Measurements from ENCODE around the gene RLN3.

Gene RLN3

DNA sequence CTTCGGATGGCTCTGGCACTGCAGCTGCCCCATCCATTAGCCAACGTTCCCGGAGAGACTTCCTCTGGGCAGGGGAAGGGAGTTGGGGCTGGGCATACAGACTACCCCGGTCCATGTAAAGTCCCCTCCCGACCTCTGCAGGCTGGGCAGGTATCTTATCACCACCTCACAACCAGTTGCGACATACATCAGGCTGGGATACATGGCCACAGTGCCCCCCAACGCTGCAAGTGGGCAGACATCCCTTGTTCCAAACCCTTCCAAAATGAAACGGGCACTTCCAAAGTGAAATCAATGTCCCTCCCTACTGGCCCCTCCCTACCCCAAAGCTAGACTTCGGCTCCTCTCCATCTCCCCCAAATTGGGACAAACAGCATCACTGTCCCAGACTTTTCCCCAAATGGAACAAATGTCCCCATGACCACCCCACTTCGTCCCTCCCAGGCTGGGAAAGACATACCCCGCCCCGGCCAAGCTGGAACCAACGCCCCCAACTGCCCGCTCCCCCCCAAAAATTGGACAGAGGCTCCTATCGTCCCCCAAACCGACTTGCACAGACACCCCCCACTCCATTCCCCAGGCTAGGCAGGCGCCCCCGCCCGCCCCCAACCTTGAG is 28.9 kb downstream of the RLN3 start:
- Histone ChIP-seq H3K4me3 (ENCODE audit: low read length) (peak overlapping the region; percentile 64), H3K9me3 (ENCODE audit: insufficient read depth, low read depth, low read length) (no peaks in the 10 kb centered on the region), H3K36me3 (ENCODE audit: insufficient read depth, low read length) (no peaks in the 10 kb centered on the region), H3K9ac (ENCODE audit: low read depth, low read length) (peak overlapping the region; percentile 47; the same call in 1 of the 2 replicates), H3K27me3 (ENCODE audit: insufficient read depth, low read length) (peaks cover 27% of the 10 kb centered on the region), H3K4me1 (ENCODE audit: insufficient read depth, low read length) (no peaks in the 10 kb centered on the region), H3K27ac (ENCODE audit: low read depth, low read length) (no peak overlapping the region)
- 25% methylated on average over 19 of the region's 19 CpGs for WGBS

DNA sequence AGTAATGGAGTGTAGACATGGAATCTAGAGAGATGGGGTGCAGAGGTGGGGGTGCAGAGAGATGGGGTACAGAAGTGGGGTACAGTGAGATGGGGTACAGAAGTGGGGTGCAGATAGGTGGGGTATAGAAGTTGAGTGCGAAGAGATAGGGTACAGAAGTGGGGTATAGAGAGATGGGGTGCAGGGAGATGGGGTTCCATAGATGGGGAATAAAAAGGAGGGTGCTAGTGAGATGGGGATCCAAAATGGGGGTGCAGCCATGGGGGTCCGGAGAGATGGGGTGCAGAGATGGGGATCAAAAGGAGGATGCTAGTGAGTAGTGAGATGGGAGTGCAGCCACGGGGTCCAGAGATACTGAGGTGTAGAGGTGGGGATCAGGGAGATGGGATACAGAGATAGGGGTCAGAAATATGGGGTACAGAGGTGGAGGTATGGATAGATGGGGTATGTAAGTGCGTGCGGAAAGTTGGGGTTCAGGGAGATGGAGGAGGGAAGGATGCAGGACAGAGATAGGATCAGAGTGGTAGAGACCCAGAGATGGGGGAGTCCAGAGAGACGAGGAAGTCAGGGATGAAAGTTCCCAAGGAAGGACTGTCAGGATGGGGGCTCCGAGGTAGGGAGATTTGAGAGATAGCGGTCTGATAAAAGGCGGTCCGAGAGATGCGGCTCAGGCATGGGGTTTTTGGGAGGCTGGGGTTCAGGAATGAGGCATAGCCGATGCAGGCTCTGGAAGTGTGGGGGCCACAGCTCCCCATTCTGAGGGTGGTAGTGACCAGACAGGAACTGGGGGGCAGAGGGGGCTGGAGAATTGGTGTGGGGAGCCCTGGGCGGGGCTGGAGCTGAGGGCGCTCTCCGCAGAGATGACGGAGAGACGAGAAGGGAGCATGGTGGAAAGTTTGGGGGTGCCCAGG is 30.5 kb downstream of the RLN3 start:
- Histone ChIP-seq H3K27ac (ENCODE audit: low read depth, low read length) (no peak overlapping the region), H3K4me1 (ENCODE audit: insufficient read depth, low read length) (no peaks in the 10 kb centered on the region), H3K4me3 (ENCODE audit: low read length) (peak overlapping the region; percentile 64), H3K36me3 (ENCODE audit: insufficient read depth, low read length) (no peaks in the 10 kb centered on the region), H3K27me3 (ENCODE audit: insufficient read depth, low read length) (peaks cover 27% of the 10 kb centered on the region), H3K9ac (ENCODE audit: low read depth, low read length) (no peak overlapping the region), H3K9me3 (ENCODE audit: insufficient read depth, low read depth, low read length) (no peaks in the 10 kb centered on the region)
- WGBS, result 57% methylated on average over 17 of the region's 17 CpGs

DNA sequence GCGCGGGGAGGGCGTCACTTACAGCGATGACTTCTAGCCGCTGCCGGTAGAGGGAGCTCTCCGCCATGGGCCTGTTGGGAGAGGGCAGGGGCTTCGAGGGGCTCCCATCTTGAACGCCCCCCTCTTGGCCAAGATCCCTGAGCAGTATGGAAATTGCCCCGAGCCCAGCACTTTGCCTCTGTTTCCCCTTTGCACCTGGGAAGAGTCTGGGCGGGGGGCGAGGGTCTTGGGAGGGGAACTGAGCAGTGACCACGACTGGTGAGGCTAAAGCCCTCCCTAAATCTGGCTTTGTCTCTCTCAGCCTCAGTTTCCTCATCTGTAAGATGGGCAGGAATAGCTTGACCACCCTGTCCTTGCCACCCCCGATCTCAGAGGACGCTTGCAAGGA is 31.1 kb downstream of the RLN3 start:
- H3K9ac ChIP-seq (ENCODE audit: low read depth, low read length), result no peak overlapping the region
- no peaks in the 10 kb centered on the region for H3K36me3 ChIP-seq (ENCODE audit: insufficient read depth, low read length)
- H3K4me1 ChIP-seq (ENCODE audit: insufficient read depth, low read length), result no peaks in the 10 kb centered on the region
- 42% methylated on average over 15 of the region's 15 CpGs for WGBS
- H3K27ac ChIP-seq (ENCODE audit: low read depth, low read length), result no peak overlapping the region
- H3K27me3 ChIP-seq (ENCODE audit: insufficient read depth, low read length), result peaks cover 27% of the 10 kb centered on the region
- no peaks in the 10 kb centered on the region for H3K9me3 ChIP-seq (ENCODE audit: insufficient read depth, low read depth, low read length)
- no peak overlapping the region for H3K4me3 ChIP-seq (ENCODE audit: low read length)

DNA sequence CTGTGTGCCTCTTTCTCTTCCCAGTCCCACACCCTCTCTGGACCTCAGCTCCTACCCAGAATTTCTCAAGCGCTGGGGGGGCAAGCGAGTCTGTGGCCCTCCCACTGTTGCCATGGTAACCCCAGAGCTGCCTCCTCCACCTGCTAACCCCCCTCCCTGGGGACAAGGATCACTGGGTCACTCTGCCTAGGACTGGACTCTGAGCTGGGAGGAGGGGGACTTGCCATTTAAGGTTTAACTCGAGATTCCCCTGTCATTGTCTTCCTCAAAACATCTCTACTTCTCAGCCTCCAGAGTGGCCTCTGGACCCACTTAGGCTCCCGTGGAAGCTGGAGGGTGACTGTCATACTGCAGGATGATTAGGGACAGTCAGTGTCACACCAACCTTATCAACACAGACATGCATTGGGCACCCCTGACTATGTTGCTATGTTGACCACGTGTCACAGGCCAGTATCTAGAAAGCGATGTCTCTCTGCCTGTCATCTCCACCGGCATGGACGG is 31.8 kb downstream of the RLN3 start:
- Histone ChIP-seq H3K4me1 (ENCODE audit: insufficient read depth, low read length) (no peaks in the 10 kb centered on the region), H3K27ac (ENCODE audit: low read depth, low read length) (no peak overlapping the region)
- WGBS, result 59% methylated on average over 7 of the region's 8 CpGs

DNA sequence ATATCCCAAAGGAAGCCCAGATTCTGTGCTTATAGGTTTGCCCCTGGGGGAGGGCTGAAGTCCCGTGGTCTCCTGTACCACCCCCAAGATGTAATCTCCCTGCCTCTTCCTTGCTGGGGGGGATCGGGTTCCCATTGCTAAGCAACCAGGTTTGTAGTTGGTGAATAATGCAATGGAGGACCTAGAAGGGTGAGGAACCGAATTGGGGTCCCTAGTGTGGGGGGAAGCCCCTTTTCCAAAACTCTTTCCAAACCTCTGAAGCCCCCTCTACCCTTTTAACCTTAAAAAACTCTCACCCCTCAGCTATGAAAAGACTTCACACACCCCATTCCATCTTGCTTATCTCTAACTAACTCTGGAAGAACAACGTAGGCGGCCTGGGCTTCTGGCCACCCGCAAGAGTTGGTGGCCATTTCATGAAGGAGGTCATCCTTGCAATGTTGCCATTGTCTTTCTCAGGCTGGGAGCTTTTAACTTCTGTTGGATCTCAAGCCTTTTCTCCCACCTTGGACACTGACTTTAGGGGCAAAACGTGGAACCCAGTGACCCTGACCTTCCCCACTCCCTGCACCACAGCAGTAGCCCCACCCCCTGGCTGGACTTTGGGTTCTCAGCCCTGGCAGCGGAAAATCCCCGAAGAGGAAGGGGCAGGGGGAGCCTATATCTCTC is 33.3 kb downstream of the RLN3 start:
- no peaks in the 10 kb centered on the region for H3K9me3 ChIP-seq (ENCODE audit: insufficient read depth, low read depth, low read length)
- no peaks in the 10 kb centered on the region for H3K4me1 ChIP-seq (ENCODE audit: insufficient read depth, low read length)
- peaks cover 27% of the 10 kb centered on the region for H3K27me3 ChIP-seq (ENCODE audit: insufficient read depth, low read length)
- H3K4me3 ChIP-seq (ENCODE audit: low read length), result no peak overlapping the region
- H3K36me3 ChIP-seq (ENCODE audit: insufficient read depth, low read length), result no peaks in the 10 kb centered on the region
- no peak overlapping the region for H3K9ac ChIP-seq (ENCODE audit: low read depth, low read length)
- 71% methylated on average over 7 of the region's 9 CpGs for WGBS
- no peak overlapping the region for H3K27ac ChIP-seq (ENCODE audit: low read depth, low read length)

More for the DNA sequence above, 31.8 kb downstream of the RLN3 start:
- Histone ChIP-seq H3K27me3 (ENCODE audit: insufficient read depth, low read length) (peaks cover 27% of the 10 kb centered on the region), H3K4me3 (ENCODE audit: low read length) (no peak overlapping the region), H3K9ac (ENCODE audit: low read depth, low read length) (no peak overlapping the region), H3K9me3 (ENCODE audit: insufficient read depth, low read depth, low read length) (no peaks in the 10 kb centered on the region), H3K36me3 (ENCODE audit: insufficient read depth, low read length) (no peaks in the 10 kb centered on the region)

DNA sequence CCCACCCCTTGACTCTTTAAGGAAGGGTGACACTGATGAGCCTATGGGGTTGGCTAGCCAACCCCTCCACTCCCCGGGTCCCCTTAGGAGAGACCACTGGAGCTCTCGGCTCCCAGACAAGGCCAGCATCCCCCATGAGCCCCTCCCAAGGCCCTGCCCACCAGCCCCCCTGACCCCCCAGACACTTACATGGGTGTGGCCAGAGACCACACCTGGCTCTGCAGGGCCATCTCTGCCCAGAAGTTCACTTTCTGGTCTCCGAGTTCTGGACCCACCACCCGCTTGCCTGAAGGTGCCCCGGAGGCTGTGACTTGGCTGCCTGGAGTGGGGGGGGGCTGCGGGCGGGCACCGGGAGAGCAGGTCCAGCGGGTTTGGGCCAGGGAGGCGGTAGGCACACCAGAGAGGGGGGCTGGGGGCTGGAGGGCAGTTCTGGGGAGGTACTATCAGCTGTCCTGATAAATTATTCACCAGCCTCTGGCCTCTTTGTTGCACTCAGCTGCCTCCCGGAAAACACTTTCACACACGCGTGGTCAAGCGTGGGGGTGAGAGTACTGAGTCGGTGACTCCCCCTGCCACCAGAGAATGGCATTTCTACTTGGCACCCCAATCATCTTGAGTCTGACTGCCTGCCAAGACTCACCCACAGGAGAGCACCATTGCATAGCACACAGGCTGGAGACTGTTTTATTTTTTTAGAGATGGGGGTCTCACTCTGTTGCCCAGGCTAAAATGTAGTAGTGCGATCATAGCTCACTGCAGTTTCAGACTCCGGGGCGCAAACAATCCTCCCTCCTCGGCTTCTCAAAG is 34.0 kb downstream of the RLN3 start, which contains the start of gene PALM3:
PALM3 (minus strand) TSS at position 326 of the 807 bp plus-strand sequence; CDS start at position 230, 96 bp downstream.
- Histone ChIP-seq H3K9ac (ENCODE audit: low read depth, low read length) (no peak within 1 kb of the TSS), H3K4me1 (ENCODE audit: insufficient read depth, low read length) (no peaks in the 10 kb centered on the region), H3K4me3 (ENCODE audit: low read length) (no peak within 1 kb of the TSS), H3K36me3 (ENCODE audit: insufficient read depth, low read length) (no peaks in the 10 kb centered on the region), H3K9me3 (ENCODE audit: insufficient read depth, low read depth, low read length) (no peaks in the 10 kb centered on the region), H3K27me3 (ENCODE audit: insufficient read depth, low read length) (peaks cover 25% of the 10 kb centered on the region), H3K27ac (ENCODE audit: low read depth, low read length) (no peak within 1 kb of the TSS)
- WGBS, result 92% methylated on average over 19 of the region's 19 CpGs

DNA sequence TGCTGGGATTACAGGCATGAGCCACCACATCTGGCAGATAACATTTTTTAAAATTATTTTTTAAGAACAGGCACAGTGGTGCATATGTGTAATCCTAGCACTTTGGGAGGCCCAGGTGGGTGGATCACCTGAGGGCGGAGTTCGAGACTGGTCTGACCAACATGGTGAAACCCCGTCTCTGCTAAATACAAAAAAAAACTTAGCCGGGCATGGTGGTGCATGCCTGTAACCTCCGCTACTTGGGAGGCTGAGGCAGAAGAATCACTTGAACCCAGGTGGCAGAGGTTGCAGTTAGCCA is 34.6 kb downstream of the RLN3 start:
- WGBS, result 86% methylated on average over 5 of the region's 5 CpGs
- H3K4me1 ChIP-seq (ENCODE audit: insufficient read depth, low read length), result no peaks in the 10 kb centered on the region
- H3K36me3 ChIP-seq (ENCODE audit: insufficient read depth, low read length), result no peaks in the 10 kb centered on the region
- H3K9ac ChIP-seq (ENCODE audit: low read depth, low read length), result no peak overlapping the region
- peaks cover 24% of the 10 kb centered on the region for H3K27me3 ChIP-seq (ENCODE audit: insufficient read depth, low read length)
- H3K27ac ChIP-seq (ENCODE audit: low read depth, low read length), result no peak overlapping the region
- H3K4me3 ChIP-seq (ENCODE audit: low read length), result no peak overlapping the region
- H3K9me3 ChIP-seq (ENCODE audit: insufficient read depth, low read depth, low read length), result no peaks in the 10 kb centered on the region

DNA sequence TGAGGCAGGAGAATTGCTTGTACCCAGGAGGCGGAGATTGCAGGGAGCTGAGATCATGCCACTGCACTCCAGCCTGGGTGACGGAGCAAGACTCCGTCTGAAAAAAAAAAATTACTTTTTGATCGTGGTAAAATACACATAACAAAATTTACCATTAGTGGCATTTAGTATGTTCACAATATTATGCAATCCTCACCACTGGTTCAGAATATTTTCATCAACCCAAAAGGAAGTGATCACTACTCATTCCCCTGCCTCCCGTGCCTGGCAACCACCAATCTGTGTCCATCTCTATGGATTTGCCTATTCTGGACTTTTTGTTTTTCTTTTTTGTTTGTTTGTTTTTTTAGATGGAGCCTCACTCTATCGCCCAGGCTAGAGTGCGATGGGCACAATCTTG is 35.2 kb downstream of the RLN3 start:
- no peaks in the 10 kb centered on the region for H3K9me3 ChIP-seq (ENCODE audit: insufficient read depth, low read depth, low read length)
- H3K27me3 ChIP-seq (ENCODE audit: insufficient read depth, low read length), result peaks cover 20% of the 10 kb centered on the region
- H3K4me3 ChIP-seq (ENCODE audit: low read length), result no peak overlapping the region
- H3K4me1 ChIP-seq (ENCODE audit: insufficient read depth, low read length), result no peaks in the 10 kb centered on the region
- H3K9ac ChIP-seq (ENCODE audit: low read depth, low read length), result no peak overlapping the region
- H3K36me3 ChIP-seq (ENCODE audit: insufficient read depth, low read length), result no peaks in the 10 kb centered on the region
- no peak overlapping the region for H3K27ac ChIP-seq (ENCODE audit: low read depth, low read length)
- WGBS, result 95% methylated on average over 7 of the region's 7 CpGs

DNA sequence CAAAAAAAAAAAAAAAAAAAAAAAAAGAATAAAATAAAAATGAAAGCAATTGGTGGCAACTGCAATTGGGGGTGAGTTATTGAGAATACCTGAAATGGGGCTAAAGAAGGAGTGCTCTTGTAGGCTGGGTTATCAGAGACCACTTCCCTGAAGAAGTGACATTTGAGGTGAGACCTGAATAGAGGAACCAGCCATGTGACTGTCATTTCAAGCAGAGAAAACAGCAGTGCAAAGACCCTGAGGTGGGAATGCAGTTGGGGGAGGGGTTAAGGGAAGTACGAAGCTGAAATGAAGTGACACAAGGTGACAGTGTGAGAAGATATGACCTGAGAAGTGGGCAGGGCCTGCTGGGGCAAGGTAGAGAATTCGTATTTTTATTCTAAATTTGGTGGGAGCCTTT is 38.2 kb downstream of the RLN3 start:
- WGBS, result 69% methylated on average over 2 of the region's 2 CpGs
- Histone ChIP-seq H3K27me3 (ENCODE audit: insufficient read depth, low read length) (peaks cover 7% of the 10 kb centered on the region), H3K27ac (ENCODE audit: low read depth, low read length) (no peak overlapping the region), H3K36me3 (ENCODE audit: insufficient read depth, low read length) (no peaks in the 10 kb centered on the region), H3K9ac (ENCODE audit: low read depth, low read length) (no peak overlapping the region), H3K9me3 (ENCODE audit: insufficient read depth, low read depth, low read length) (no peaks in the 10 kb centered on the region), H3K4me1 (ENCODE audit: insufficient read depth, low read length) (no peaks in the 10 kb centered on the region), H3K4me3 (ENCODE audit: low read length) (no peak overlapping the region)

DNA sequence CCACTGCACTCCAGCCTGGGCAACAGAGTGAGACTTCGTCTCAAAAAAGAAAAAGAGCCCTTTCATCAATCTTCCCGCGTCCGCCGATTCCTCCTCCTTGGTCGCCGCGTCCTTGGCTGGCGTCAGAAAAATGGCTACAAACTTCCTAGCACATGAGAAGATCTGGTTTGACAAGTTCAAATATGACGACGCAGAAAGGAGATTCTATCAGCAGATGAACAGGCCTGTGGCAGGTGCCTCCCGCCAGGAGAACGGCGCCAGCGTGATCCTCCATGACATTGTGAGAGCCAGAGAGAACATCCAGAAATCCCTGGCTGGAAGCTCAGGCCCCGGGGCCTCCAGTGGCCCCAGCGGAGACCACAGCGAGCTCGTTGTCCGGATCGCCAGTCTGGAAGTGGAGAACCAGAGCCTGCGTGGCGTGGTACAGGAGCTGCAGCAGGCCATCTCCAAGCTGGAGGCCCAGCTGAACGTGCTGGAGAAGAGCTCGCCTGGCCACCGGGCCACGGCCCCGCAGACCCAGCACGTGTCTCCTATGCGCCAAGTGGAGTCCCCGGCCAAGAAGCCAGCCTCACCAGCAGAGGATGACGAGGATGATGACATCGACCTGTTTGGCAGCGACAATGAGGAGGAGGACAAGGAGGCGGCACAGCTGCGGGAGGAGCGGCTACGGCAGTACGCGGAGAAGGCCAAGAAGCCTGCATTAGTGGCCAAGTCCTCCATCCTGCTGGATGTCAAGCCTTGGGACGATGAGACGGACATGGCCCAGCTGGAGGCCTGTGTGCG is 42.5 kb downstream of the RLN3 start:
- Histone ChIP-seq H3K9me3 (ENCODE audit: insufficient read depth, low read depth, low read length) (no peaks in the 10 kb centered on the region), H3K36me3 (ENCODE audit: insufficient read depth, low read length) (no peaks in the 10 kb centered on the region), H3K4me1 (ENCODE audit: insufficient read depth, low read length) (no peaks in the 10 kb centered on the region; the same call in 1 of the 2 replicates), H3K27ac (ENCODE audit: low read depth, low read length) (no peak overlapping the region), H3K27me3 (ENCODE audit: insufficient read depth, low read length) (peaks cover 46% of the 10 kb centered on the region), H3K4me3 (ENCODE audit: low read length) (no peak overlapping the region), H3K9ac (ENCODE audit: low read depth, low read length) (no peak overlapping the region)
- 95% methylated on average over 43 of the region's 43 CpGs for WGBS
